HG02870 (cell line): ENCODE data around the gene RUSF1.
A peak's percentile ranks its signal among the peaks of the same experiment; 100 is the strongest.
"Not testable (repeated sequence)": the region's sequence is repeated elsewhere in the genome, so short reads cannot be mapped to it uniquely, and the experiment has no call there.

ENCODE experiments used
- ATAC-seq: cut with Tn5 transposase; IDR thresholded peaks from one replicate; pipeline ENCODE4 v1.9.1; 2021; ENCODE audit warnings: mild to moderate bottlenecking, moderate library complexity; ENCODE audit not compliant: unreplicated experiment

The RUSF1 gene

DNA sequence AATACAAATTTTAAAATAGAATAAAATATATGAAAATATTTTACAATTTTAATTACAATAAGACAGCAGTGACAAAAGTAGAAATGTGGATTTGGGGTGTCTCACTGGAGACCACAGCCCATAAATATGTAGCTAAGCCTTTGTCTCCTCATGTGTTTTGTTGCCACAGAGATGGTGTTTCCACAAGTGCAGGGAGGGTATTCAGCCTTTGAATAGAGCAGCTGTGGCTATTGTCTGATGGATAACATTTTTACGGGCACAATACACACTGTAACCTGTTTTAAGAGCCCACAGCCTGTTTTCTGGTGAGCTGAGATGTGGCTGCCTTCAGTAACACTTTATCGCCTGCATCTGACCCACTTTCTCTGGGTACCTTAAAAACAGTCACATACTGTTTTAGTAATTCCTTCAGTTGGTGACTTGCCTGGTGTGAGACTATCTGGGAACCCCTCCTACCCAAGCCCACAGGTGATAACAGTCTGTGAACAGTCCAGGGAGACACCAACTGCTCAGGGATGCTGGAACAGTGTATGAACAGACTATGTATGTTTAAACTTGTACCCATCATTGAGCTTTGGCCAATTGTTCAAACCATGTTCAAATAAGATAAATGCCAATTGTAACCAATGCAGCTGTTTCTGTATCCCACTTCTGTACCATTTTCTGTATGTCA lies 11.7 kb upstream of the RUSF1 start:
- ATAC-seq, result no peak

DNA sequence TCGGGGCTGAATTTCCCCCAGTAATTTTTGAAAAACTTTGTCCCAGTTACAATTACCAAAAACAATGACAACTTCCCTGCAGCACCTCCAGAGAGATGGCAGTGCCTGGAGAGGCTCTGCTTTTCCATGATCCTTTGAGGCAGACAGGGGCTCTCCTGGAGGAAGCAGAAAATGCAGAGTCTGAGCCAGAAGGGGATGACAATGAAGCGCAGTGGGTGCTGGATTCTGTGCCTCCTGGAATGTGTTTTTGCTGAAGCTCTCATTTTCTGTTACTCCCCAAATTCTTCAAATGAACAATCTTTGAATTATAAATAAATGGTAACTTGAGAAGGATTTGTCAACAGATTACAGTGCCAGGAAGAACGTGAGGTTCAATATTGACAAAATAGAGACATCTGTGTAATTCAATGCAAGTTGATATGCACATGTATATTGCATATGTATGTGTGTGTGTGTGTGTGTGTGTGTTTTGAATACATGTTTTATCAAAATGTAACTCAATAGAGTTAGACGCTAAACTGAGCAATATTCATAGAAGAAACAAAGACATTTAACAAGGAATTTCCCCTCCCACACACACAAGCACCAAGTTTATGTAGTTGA lies 9.7 kb upstream of the RUSF1 start:
- no peak for ATAC-seq

DNA sequence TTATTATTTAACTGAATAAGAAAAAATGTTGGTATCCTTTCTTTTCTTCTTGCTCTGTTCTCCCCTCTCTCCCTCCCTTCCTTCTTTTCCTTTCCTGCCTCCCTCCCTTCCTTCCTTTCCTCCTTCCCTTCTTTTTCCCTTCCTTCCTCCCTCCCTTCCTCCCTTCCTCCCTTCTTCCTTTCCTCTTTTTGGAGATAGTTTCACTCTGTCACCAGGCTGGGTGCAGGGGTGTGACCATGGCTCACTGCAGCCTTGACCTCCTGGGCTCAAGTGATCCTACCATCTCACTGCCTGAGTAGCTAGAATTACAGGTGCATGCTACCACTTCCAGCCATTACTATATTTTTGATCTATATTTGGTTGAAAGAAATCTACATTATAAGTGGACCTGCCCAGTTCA lies 5.7 kb upstream of the RUSF1 start:
- no peak for ATAC-seq

DNA sequence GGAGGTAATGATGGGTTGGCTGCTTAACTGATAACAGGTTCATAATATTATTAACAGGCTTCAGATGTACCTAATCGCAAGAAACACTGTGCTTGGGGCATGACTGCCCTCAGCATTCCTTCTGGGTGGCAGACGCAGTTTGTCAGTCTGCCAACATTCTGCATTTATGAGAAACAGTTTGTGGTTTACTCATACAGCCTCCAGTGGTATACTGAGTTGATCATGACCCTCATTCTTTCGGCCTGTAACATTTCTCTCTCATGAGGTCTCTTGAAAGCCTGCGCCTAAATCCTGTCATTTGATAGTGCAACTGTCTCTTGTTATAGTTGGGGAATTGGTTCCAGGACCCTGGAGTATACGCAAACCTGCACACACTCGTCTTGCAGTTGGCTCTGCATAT lies 4.9 kb upstream of the RUSF1 start:
- no peak for ATAC-seq

DNA sequence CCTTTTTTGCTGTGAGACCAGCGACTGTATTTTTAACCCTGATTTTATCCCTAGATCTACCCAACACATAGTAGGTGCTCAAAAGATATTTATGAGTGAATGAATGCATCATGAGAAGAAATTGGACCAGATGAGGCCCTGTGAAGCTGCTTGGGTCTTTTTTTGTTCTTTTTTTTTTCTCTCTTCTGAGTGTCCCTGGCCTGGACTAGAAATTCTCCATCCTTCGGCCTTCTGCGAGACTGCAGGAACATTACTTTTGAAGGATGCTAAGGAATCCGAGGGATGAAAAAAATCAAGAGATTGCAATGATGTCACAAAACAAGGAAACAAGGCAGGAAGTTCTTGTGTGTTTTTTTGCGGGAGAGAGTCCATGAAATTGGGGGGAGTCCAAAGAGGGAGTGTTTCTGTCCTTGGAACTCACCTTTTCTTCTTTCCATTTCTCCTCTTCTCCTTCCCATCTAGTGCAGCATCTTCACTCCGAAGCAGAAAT lies 560 bp upstream of the RUSF1 start:
- ATAC-seq, result no peak

DNA sequence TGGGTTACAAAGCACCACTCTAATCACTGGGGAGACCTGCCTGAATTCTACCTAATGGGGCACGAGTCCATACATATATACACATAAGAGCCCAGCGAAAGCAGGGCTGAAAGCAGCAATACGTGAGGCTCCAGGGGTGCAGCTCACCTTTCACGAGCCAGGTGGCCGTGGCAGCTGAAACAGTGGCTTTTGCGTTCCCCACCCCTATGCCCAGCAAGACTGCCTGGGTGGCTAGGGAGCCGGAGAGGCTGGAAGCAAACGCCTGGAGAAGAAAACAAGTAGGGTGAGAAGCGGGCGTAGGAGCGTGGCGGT lies 618 bp downstream of the RUSF1 start:
- ATAC-seq, result no peak

DNA sequence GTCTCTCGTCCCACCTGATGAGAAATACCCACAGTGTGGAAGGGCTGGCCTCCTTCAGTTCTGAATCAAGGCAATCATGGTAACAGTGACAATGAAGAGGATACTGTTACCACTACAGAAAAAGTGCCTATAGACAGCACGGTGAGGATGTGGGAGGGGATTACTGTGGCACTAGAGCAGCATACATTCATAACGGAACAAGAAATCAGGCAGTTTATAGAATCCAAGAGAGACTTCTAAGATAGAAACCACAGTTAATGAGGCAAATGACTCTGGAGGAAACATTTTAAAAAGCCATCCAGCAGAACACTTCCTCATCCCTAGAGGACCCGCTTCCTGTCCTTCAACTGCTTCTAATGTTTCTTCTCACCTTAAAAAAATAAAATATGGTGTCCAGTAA lies 2.7 kb downstream of the RUSF1 start:
- peak; percentile 72 for ATAC-seq

DNA sequence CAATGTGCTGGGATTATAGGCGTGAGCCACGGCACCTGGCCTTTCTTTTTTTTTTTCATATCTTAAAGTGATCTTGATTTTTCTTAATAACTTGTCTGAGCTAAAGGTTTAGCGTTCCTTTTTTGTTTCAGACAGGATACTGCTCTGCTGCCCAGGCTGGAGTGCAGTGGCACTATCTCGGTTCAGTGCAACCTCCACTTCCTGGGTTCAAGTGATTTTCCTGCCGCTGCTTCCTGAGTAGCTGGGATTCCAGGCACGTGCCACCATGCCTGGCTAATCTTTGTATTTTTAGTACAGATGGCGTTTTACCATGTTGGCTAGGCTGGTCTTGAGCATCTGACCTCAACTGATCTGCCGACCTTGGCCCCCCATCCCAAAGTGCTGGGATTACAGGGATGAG lies 4.0 kb downstream of the RUSF1 start:
- ATAC-seq, result no peak

DNA sequence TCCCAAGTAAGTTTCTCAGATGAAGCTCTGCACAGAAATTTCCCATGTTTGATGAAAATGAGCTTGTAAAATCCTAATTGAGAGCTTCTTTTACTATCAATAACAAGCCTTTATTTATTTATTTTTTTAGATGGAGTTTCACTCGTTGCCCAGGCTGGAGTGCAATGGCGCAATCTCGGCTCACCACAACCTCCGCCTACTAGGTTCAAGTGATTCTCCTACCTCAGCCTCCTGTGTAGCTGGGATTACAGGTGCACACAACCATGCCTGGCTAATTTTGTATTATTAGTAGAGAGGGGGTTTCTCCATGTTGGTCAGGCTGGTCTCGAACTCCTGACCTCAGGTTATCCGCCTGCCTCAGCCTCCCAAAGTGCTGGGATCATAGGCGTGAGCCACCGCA lies 4.6 kb downstream of the RUSF1 start:
- not testable (repeated sequence) for ATAC-seq

DNA sequence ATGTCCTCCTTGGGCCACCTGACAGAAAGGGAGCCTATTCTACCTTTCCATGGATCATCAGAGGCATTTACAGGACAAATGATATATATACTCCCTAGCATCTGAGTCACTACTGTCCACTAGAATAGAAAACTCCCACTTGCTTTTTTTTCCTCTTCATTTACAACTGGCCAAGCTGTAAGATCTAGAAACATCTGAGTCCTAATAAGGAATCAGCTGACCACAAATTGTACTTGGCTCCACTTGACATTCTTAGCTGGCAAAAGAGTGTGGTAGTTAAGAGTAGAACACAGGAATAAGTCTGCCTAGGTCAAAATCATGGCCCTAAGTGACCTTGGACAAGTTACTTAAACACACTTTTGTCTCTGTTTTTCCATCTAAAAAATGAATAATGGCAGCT lies 5.2 kb downstream of the RUSF1 start:
- no peak for ATAC-seq

DNA sequence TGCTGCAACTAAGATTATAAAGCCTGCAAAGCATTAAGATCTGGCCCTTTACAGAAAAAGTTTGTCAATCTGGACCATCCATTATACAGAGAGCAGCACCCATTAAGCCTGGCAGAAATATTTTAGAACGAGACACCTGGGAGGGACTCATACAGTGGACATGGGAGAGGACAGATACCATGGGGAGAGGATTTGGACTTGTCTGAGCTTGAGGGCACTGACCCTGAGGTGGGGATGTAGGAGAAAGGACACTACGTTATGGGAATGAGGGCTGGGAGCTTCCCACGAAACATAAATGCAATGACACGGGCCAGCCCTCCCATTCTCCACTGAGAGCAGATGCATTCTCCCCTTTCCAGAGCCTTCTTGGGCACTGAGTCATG lies 6.2 kb downstream of the RUSF1 start:
- ATAC-seq, result no peak

DNA sequence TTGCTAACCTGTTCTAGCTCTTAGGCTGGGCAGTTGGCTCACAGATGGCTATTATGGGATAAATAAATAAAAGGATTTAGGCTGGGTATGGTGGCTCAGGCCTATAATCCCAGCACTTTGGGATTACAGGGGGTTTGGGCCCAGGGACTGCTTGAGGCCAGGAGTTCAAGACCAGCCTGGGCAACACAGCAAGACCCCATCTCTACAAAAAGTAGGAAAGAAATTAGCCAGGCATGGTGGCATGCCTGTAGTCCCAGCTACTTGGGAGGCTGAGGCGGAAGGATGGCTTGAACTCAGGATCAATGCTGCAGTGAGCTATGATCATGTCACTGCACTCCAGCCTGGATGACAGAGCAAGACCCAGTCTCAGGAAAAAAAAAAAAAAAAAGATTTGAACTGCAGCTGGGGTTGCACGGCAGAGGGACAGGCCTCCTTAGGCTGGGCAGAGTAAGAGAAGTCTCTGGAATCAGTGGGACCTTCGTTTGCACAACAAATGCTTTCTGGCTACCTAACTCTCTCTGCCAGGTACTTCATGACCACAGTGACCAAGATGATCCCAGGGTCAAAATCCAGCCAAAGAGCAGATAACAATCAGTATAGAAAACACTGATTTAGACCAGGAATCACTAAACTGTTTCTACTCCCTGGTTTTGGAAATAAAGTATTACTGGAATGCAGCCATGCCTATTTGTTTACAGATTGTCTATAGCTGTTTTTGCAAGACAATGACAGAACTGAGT lies 6.8 kb downstream of the RUSF1 start:
- ATAC-seq, result no peak

DNA sequence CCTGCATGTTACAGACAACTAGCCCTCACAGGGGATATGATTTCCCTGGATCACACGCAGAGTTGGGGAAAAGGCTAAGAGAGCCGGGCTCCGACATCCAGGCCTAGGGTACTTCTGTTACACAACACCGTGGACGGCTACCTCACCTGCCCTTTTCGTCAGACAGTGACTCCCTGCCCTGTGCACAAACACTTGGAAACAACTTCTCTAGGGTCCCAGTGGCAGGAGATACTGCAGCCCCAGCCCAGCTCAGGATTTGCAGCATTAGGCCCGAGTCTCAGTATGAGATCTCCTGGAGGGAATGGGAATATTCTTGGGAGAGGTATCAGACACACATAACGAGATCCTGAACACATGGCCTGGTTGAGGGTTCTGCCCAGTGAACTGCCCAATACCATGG lies 8.3 kb downstream of the RUSF1 start:
- no peak for ATAC-seq

DNA sequence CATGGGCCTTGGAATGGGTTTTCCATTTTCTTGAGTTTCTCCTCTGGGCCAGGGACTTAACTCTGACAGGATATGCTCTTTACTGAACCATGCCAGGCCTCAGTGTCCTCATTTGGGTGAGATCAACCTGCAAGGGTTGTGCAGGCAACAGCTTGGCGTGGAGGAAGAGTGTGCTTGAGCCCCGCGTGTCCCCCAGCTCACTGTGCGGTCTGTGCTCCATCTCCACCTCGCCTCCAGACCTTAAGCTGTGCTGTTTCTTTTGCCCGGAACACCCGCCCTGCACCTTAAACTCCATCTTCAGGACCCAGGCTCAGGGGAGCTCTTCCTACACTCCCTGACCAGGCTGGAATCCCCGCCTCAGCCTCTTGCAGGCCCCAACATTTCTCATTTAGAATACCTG lies 9.7 kb downstream of the RUSF1 start:
- ATAC-seq, result no peak

DNA sequence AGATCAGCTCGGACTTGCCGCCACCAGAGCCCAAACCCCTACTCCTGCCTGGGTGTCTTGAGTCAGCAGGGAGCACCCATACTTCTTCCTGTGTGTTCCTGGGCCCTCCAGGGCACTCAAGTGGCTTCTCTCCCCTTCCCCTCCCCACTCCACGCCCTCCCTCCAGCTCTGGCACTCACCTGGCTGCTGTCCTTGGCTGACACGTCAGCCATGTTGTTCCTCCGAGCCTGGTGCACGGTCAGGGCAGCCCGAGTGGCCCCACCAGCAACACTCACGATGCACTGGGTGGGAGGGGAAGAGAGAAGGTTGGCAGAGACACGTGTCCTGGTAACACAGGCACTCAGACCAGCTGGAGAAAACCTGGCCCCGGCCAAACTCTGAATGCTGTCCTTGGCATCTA lies 11.5 kb downstream of the RUSF1 start:
- ATAC-seq, result no peak

DNA sequence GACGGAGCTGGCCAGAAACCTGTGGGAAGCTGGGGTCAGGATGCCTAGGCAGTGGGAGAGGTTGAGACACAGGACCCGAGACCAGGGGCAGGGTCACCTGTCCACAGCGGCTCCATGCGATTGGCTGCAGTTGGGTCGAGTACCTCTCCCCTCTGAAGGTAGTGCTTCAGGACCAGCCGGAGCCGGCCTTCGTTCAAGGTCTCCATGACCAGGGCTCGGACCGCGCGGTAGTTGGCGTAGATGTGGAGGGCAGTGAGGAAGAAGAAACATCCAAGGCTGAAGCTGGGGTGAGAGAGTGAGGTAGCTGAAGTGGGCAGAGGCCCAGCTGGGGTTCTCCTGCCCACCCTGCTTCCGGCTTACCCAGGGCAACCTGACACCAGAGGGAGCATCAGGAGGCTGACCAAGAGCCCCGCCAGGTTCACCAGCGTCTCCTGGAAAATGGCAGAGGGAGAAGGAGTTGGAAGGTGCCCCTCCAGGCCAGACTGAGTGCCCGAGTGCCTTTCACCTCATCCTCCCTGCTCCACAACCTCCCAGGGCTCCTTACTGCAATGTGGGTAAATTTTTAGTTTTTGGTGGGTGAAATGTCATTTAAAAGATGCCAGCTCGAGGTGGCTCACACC lies 14.6 kb downstream of the RUSF1 start:
- ATAC-seq, result no peak

DNA sequence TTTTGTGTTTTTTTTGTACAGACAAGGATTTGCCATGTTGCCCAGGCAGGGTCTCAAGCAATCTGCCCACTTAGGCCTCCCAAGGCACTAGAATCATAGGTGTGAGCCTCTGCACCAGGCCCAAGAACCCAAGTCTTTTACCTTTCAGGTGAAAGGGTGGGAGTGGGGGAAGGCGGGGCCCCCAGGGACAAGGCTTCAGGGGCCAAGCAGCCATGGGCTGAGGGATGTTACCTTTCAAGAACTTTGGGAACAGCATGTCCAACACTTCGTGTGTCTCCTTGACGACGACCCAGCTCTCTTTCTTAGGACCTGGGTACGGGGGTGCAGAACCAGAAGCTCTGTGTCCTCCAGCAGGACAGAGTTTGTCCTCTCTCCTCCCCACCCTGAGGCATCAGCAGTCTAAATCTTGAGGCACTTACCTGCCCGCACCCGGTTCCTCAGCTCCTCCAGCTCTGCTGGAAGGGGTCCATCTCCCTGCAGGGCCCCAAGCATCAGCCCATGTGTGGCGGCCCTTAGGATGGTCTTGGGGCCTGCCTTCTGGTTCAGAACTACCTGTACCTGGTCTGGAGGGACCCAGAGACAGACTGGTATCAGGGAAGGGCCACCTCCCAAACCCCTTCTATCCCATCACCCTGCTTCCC lies 16.3 kb downstream of the RUSF1 start:
- no peak for ATAC-seq

DNA sequence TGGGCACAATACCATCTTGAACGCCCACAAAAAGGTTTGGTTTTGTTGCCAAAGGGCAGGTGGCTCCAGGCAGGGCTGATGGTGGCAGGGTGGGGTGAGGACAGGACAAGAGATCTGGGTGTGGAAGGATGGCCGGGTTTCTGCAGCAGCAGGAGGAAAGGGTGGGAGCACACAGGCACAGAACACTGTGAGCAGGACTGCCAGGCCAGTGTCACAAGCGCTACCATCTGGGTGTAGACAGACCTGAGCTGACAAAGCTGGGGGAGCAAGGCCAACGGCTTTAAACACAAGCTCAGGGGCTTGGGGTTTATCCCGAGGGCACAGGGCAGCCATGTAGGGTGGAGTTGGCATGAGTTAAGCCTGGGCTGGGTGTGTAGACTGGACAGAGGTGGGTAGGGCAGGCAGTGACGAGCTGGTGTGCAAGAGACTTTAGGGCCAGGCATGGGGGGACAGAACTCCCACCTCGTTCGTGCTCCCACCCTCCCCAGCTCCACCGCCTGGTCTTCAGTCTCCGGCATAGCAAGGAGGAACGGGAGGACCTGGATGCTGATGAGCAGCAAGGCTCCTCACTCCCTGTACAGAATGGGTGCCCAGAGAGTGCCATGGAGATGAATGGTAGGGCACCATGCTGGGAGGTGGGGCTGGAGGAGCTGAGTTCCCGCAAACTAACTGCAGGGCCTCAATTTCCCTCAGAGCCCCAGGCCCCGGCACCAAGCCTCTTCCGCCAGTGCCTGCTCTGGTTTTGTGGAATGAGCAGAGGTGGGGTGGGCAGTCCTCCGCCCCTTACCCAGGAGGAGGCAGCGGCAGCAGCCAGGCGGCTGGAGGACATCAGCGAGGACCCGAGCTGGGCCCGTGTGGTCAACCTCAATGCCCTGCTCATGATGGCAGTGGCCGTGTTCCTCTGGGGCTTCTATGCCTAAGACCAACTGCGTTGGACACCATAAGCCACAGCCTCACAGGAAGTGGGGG lies 18.3 kb downstream of the RUSF1 start:
- ATAC-seq, result no peak

DNA sequence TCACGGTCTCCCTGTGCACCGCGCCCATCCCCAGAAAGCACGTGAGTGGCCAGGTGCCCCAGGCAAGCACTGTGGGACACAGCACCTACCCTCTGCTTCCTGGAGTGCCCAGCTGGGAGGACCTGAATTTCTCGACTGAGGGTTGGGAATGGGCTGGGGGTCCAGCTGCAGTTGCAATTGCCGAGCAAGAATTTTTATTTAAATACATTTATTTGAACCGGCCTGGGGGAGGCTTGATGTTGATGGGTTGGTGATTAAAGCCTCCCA lies 19.0 kb downstream of the RUSF1 start:
- no peak for ATAC-seq

DNA sequence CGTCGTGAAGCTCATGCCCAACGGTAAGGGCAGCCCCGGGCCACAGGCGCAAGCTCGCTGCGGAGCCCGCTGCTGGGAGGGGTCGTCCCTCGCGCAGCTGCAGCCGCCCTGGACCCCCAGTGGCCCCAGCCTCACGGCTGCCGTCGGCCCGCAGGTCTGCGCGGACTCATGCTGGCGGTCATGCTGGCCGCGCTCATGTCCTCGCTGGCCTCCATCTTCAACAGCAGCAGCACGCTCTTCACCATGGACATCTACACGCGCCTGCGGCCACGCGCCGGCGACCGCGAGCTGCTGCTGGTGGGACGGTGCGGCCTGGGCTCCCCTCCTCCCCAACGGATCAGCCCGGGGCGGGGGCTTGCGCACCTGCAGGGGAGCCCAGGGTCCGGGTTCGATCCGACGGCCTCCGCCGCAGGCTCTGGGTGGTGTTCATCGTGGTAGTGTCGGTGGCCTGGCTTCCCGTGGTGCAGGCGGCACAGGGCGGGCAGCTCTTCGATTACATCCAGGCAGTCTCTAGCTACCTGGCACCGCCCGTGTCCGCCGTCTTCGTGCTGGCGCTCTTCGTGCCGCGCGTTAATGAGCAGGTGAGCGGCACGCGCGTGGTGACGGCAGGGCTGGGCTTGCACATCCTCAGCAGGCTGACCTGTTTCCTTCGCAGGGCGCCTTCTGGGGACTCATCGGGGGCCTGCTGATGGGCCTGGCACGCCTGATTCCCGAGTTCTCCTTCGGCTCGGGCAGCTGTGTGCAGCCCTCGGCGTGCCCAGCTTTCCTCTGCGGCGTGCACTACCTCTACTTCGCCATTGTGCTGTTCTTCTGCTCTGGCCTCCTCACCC lies 19.5 kb downstream of the RUSF1 start:
- ATAC-seq, result no peak
